ENCODE results near the gene TANC1.

The TANC1 gene

DNA sequence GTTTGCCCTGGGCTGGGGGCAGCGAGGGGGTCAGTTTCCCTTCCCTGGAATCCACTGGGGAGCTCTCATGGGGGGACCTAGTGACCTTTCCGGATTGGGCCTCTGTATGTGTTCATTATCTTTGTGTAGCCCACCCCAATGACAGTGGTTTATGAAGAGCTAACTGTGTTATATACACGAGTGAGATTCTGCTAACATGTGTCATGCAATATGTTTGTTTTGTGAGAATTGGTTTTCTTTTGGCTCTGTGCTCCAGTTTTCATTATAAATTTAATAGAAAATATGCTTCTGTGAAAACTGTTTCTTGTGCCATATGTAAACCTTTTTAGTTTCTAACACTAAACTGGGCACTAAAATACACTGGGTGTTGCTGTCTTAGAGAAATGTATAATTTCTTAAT, 207.5 kb downstream of the TANC1 start:
- DNase-seq: no peak

DNA sequence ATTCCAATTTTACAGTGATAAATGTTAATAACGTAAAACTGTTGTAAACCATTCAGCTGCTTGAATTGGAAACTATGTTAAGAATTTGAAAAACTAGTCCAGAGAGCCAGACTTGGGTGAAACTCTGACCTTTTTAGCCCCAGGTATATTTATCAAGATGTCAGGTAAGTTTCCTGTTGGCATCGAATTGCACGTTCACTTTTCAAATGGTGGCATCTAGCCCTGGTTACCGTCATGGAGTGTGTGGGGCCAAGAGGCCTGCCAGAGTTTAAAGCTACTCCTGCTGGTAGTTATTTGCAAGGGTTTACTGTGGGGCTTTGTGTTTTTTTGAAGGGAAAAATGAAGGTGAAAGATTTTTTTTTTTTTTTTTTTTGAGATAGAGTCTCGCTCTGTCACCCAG, 208.1 kb downstream of the TANC1 start:
- no peak for DNase-seq

DNA sequence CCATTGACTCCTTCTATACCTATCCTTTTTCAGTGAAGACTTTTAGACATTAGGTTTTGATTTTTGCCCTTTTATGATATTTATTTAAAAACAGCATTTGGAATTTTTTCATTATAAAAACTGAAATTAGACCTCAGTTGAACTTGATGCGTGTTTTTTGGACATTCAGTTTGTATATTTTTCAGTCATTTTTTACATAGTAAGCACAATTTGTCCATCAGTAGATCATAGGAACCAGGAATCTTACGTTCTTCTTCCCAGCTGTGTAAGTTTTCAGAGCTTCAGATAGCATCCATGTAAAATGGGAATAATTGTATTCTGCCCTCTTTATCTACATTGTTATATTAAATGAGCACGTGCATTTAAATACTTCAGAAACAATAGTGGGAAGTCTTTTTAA, 208.9 kb downstream of the TANC1 start:
- no peak for DNase-seq

DNA sequence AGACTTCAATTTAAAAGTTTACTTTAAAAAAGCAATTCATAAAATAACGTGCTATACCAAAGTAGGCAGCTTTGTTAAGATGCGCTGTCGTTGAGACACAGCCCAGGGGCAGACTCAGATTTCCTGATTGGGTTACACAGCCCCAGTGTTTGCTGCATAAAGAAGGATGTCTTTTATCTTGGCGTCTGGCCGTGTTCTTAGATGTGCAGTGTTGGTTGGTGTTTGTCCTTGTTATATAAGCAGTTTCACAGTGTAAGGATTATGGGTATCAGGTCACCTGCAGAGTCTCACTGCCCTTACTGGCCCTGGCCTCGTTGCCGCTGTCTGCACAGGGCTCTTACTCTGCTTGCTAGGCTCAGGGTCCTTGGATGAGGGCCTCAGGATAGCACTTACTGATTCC, 209.5 kb downstream of the TANC1 start:
- DNase-seq: no peak

DNA sequence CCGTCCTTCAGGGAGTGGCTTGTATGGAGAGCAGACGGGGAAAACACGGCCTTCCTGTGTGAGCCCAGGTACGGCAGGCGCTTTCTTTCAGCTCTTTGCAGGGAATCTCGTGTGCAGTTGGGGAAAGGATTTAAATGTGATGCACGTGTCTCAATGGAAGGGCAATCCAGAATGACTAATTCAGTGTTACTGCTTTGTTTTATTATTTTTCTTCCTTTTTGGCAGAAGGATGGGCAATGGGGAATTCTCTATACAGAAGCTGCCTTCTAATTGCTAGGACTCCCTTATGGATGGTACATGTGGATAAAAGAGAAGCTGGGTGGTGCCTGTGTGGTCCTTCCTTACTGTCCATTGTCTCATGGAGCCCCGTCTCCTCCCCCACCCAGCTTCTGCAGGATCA, 210.7 kb downstream of the TANC1 start:
- no peak for DNase-seq

DNA sequence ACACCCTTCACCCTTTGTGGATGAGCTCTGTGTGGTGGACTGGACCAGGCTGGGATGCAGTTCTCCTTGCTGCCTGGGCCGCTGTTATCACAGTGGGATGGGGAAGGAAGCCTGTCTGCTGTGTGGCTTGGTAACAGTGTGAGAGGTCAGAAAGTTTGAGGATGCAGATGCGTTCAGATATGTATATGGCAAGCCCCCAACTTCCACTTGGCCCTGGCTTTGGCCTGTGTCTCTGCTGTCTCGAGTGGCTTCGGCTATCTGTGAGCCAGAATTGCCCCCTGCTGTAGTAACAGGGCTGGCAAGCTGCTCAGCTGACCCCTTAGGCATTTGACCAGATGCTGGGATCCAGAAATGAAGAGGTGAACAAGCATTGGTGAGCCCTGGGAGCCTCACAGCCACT, 211.3 kb downstream of the TANC1 start:
- DNase-seq: no peak

DNA sequence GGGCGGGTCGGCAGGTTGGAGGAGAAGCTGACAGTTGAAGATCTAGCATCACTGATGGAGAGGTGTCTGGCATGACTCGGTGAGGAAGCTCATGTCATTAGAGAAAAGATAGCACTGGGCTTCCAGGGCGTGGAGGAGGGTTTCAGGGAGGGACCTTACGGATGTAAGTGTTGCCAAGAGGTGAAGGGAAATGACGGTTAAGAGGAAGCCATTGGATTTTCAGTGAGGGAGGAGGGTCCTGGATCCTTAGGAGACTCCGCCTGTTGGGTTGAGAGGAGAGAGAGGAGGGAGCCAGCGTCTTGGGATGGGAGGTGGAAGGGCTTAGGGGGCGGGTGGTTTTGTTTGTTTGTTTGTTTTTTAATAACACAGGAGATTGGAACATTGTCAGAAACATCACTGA, 214.9 kb downstream of the TANC1 start:
- no peak for DNase-seq

DNA sequence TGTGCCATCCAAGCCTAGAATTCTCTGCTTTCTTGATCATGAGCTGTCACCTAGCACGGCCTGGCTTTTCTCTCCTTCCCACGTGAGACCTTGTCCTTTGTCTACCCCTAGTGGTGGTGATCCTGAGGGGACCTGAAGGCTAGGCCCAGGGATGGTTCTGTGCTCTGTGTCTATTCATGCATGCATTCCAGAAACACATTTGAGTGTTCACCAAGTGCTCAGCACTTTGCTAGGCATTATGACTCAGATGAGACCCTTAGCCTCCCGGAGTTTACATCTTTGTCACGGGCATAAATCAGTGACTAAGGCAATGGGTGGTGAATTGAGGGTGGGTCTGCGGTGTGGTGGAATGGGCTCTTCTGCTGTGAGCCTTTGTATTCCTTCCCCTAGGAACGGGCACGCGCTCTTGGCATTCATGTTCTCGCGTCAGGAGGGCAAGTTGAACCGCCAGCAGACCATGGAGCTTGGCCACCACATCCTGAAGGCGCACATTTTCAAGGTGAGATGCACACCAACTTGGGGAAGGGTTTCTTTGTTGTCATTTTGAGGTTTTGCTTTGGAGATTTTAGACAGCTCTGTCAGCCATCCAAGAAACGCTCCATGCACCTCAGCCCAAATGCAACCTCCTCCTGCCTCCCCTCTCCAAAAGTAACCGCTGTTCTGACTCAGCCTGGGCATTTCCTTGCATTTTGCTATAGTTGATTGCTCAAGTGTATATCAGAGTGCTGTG, 217.1 kb downstream of the TANC1 start:
- DNase-seq: no peak

DNA sequence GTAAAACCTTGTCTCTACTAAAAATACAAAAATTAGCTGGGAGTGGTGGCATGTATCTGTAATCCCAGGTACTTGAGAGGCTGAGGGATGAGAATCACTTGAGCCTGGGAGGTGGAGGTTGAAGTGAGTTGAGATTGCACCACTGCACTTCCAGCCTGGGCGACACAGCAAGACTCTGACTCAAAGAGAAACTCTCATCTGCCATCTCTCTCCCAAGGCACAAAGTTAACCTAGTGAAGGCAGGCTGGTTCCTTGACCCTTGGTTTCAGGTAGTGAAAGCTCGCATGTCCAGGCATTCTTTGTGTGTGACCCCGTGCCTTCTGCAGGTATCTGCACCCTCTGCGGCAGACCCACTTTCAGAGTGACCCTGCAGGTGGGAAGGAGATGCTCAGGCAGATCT, 218.0 kb downstream of the TANC1 start:
- no peak for DNase-seq

DNA sequence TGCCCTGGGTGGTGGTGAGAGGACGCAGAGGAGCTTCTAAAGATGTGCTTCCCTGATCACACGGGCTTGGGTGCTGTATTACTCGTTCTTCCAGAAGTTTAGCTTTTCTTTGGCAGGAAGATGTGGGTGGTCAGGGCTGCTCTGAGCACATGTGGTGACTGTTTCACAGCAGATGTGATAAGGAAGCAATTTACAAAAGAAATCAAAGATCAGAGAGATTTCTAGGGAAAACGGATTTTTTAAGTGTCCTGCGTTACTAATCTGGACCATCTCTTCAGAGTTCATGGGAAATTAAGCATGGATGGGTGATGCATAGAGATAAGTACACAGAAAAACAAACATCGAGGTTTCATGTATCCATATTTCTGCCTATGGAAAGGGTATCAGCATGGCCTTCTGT, 218.7 kb downstream of the TANC1 start:
- DNase-seq: no peak

DNA sequence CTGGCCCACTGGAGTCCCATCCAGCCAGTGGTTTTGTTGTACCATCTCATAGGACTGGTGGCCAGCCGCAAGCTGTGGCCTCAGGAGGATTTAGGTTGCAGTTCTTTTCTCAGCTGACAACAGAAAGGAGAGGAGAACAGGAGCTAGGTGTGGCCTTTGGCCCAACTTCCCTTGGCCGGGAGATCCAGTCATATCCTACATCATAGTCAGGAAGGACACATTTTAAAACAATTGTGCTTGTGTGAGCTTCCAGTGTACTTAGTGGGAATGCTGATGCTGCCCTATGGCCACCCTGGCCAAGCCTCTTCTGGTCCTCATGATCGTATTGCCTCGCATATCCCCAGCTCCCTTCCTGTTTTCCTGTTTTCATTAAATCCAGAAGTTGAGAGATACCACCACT, 220.0 kb downstream of the TANC1 start:
- DNase-seq: no peak

DNA sequence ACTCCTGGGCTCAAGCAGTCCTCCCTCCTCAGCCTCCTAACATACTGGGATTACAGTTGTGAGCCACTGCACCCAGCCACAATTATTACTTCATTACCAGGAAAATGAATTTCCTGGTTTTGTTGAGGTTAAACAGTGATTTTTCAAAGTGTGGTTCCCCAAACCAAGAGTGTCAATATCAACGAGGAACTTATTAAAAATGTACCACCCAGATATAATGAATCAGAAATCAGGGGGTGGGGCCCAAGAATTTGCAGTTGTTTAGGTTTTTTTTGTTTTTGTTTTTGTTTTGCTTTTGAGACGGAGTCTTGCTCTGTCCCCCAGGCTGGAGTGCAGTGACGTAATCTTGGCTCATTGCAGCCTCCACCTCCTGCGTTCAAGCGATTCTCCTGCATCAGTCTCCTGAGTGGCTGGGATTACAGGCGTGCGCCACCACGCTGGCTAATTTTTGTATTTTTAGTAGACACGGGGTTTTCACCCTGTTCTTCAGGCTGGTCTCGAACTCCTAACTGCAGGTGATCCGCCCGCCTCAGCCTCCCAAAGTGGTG, 224.0 kb downstream of the TANC1 start:
- DNase-seq: no peak

DNA sequence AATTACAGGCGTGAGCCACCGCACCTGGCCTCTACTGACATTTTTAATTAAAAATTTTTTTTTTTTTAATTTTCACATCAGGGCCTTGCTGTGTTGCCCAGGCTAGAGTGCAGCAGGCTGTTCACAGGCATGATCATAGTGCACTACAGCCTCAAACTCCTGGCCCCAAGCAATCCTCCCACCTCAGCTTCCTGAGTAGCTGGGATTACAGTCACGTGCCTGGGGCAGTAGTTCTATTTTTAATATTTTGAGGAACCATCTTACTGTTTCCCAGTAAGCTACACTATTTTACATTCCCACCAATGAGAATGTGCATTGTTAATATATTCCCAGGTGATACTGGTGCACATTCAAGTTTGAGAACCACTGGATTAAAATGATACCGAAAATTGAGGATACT, 225.4 kb downstream of the TANC1 start:
- no peak for DNase-seq

DNA sequence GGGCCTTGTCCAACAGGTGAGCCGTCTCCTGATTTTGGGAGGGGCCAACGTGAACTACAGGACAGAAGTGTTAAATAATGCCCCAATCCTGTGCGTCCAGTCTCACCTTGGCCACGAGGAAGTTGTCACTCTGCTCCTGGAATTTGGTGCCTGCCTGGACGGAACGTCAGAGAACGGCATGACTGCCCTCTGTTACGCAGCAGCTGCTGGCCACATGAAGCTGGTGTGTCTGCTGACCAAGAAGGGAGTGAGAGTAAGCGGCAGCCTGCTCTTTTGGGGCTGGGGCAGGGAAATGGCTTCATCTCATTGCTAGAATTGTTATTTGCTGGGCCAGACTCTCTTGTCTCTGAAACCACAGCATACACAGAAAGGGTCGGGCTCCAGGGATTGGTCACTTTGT, 225.8 kb downstream of the TANC1 start:
- no peak for DNase-seq

DNA sequence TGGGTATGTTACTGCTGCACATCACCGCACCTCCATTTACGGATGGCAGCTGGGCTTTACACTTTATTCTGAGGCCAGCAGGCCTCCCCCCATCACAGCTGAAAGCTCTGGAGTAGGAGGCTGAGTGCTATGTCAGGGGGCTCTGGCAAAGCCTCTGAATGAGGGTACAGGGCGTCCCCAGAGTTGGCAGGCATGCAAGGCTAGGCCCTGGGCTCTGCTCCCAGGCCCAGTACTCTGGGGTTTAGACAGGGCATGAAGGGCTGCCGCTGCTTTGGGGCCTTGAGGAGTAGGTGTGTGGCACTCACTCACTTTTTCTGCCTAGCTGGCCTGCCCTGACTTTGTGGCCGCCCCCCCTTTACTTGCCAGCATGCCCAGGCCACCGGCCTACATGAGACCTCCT, 227.3 kb downstream of the TANC1 start:
- no peak for DNase-seq

DNA sequence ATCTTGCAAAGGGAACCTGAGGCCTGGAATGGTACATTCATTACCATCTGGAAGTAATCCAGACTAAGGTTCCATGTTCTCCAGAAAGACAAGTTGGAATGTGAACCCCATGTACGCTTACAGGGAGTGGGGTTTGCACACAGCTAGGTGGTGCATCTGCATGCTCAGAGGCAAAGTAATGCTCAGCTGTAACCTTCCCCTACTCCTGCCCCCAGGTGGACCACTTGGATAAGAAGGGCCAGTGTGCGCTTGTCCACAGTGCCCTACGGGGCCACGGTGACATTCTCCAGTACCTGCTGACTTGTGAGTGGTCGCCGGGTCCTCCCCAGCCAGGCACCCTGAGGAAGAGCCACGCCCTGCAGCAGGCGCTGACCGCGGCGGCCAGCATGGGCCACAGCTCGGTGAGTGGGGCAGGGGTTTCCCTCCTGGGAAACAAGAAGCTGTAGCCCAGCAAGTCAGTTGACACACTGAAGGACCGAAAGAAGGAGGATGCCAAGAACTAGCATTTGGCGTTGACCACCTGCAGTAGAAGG, 228.0 kb downstream of the TANC1 start:
- DNase-seq: no peak

DNA sequence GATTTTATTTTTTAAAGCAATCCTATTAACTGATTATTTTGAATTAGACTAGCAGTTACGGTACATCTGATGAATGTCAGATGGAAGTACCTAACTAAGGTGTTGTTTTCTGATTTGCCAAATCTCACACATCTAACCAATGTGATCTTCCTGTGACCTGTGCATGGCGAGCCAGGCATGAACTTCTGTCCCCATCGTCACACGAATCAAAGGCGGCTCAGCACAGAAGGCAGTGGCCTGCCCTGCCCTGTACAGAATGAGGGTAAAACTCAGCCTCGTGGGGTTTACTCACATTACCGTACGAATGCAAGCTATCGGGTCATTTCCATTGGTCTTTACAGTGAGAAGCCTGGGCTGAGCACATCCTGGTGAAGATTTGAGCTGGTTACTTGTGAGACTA, 230.8 kb downstream of the TANC1 start:
- no peak for DNase-seq

DNA sequence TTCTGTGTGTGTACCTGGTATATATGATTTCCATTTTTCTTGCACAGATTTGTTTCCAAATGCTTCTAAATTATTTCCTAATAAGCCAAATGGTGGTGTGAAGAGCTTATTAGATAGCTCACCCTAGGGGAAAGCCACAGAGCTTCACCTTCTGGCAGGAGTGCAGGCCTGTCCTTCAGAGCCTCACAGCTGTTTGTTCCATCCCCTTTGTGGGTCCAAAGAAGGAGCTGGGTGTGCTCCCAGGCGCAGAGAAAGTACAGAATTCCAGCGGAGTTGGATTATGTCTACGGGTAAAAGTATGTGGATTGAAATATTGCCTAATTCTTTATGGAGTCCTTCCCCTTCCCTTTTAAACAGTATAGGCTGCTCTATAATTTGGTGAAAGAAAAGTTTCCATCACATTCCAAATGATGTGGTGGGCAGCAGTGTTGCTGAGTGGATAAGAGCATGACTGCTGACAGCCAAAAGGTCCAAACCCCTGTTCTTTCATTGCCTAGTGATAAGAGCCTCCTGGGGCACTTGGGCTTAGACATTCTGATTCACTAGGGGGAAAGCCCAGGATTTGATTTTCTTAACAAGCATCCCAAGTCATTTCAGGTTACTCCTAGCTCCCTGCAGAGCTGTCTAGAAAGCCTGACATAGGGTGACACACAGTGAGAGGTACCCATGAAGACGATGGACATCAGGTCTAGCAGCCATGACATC, 231.5 kb downstream of the TANC1 start:
- no peak for DNase-seq

DNA sequence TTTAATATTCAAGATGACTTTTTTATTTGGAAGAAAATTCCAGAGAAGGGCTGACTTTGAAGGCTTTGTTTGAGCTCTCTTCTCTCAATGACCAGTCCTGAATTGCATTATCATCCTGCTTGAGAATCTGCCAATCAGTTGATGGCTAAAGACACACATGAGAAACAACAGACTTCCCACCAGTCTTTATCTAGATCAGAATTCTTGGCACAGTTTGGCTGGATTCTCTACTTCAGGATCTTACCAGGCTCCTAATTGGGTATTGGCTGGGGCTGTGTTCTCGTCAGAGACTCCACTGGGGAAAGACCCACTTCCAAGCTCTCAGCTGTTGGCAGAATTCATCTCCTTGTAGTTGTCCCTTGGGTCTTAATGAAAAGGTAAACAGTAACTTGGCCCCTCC, 232.1 kb downstream of the TANC1 start:
- DNase-seq: no peak

DNA sequence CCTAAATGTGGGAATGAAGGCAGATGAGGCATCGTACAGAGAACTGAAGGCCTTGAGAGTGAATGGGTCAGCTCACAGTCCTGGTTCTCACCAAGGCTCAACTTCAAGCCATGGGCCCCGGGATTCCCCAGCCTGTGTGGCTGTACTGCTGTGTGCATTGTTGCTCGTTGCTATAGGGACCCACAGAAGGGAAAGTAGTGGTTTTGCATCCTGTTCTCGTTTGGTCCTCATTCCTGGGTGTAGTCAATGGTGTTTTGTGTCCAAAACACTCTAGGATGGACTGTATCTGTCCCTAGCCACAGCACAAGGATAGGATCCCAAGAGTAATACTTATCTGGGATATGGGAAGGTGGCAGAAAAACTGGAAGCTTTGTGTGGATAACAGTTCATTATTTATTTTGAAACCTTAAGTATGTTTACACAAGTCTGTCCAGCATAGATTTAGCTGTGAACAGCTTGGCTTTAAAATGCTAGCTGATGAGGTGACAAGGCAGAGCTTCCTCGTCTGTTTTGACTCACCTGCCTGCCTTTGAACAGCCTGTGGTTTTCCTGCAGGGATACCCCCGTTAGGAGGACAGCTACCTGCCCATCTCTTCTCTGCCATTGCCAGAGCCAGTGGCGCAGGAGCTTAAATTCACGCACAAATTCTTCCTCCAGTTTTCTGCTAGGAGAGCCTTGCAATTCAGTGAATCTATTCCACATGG, 233.1 kb downstream of the TANC1 start:
- DNase-seq: no peak

DNA sequence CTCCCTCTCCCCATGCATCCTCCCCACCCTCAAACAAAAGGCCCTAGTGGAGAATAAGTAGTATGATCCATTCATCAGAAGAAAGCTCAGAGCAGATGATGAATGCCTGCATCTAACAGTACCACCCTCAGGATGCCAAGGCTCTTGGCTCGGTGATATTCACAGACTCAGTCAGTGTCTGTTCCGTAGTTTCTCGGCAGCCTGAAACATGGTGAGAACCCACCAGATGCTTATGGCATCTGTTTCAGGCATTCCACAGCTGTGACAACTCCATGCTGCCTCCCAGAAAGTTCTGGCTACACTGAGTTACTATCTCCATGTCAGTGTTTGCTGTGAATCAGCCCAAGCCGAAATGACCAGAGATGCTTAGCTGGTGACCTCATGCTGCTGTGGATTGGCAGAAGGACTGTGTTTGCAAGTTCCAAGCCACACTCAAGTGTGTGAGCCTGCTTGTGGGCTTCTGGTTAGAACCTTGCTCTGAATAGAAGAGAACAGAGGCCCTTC, 234.2 kb downstream of the TANC1 start:
- DNase-seq: no peak

DNA sequence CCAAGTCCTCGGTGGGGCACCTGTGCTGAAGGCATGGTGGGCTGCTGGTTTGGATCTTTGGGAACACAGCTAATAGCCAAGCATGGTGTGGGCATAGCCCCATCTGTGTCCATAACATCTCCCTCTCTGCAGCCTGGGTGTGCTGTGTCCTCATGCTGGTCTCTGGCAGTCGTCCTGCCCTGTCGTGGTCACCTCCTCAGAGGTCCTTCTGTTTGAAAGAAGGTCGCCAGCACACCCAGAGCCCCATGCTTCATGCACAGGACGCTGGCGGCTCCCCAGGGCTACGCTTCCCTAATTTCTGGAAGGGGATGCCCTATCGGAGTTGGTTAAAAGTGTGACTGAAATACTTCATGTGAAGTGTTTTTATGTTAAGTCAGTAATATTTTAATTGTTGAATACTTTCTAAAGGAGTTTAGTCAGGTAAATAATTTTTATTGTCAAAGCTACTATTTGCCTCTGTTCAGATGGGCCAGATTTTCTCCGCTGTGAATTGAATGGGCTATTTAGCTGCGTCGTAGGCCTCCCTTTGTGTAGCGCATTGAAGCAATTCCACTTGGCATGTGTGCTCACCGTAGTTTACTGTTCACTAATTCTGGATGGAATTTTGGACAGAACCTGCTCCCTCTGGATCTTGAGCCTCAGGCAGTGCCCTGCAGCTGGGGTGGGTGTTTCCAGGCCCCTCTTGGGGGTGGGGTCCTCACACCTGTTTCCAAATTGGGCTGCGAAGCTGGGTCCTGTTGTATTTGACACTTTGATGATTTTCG, 236.1 kb downstream of the TANC1 start:
- DNase-seq: no peak
